Neural cell (in vitro differentiated cells): ENCODE results near the gene TFEB. TPM values are rescaled to one million over a fixed set of nuclear protein-coding genes. Genes with fewer than 3 reads are reported as not detected.

Source experiments
- H2AFZ ChIP-seq: fragments of 200-600, 300-800 bp; sonication (generic), shearing (Covaris generic); 2 replicates; pipeline ENCODE4 v1.6.0; 2014; ENCODE audit warnings: low read depth, mild to moderate bottlenecking, antibody characterized with exemption, low read length, moderate library complexity
- H3F3A ChIP-seq: fragments of 200-600 bp; shearing (Covaris generic); 2 replicates; pipeline ENCODE4 v1.6.1; 2016; ENCODE audit warnings: mild to moderate bottlenecking, moderate library complexity, mixed read lengths, antibody characterized with exemption, low read length; ENCODE audit not compliant: insufficient read depth, poor library complexity, severe bottlenecking
- H3K27ac ChIP-seq: fragments of 200-600, 300-800 bp; sonication (generic), shearing (Covaris generic); 2 replicates; pipeline ENCODE4 v1.5.1; 2014; ENCODE audit warnings: mild to moderate bottlenecking, low read length, moderate library complexity
- H3K27me3 ChIP-seq: fragments of 300-800, 200-600 bp; sonication (generic), shearing (Covaris generic); 2 replicates; pipeline ENCODE4 v1.6.0; 2014; ENCODE audit warnings: mild to moderate bottlenecking, low read depth, low read length, moderate library complexity; ENCODE audit not compliant: insufficient read depth
- H3K36me3 ChIP-seq: fragments of 300-800, 200-600 bp; sonication (generic), shearing (Covaris generic); 2 replicates; pipeline ENCODE4 v1.5.1; 2014; ENCODE audit warnings: mild to moderate bottlenecking, antibody characterized with exemption, low read length, moderate library complexity; ENCODE audit not compliant: insufficient read depth
- H3K4me2 ChIP-seq: fragments of 300-800, 200-600 bp; sonication (generic), shearing (Covaris generic); 2 replicates; pipeline ENCODE4 v1.6.0; 2014; ENCODE audit warnings: mild to moderate bottlenecking, low read length
- H3K4me3 ChIP-seq: fragments of 300-800, 200-600 bp; sonication (generic), shearing (Covaris generic); 2 replicates; pipeline ENCODE4 v1.5.1; 2014; ENCODE audit warnings: mild to moderate bottlenecking, low read length, moderate library complexity
- H3K79me2 ChIP-seq: fragments of 200-600 bp; shearing (Covaris generic); replicated peaks from 2 replicates; pipeline ENCODE4 v1.6.0; 2014; ENCODE audit warnings: mild to moderate bottlenecking, low read length, moderate library complexity; ENCODE audit not compliant: insufficient read depth
- H3K9ac ChIP-seq: fragments of 300-800, 200-600 bp; sonication (generic), shearing (Covaris generic); 2 replicates; pipeline ENCODE4 v1.6.1; 2016; ENCODE audit warnings: mild to moderate bottlenecking, low read length, mixed read lengths
- H3K9me2 ChIP-seq: fragments of 200-600 bp; shearing (Covaris generic); 2 replicates; pipeline ENCODE4 v1.6.1; 2016; ENCODE audit warnings: mild to moderate bottlenecking, low read length, mixed read lengths; ENCODE audit not compliant: insufficient read depth
- H3K9me3 ChIP-seq: fragments of 200-600, 300-800 bp; sonication (generic), shearing (Covaris generic); 2 replicates; pipeline ENCODE4 v1.6.1; 2016; ENCODE audit warnings: mild to moderate bottlenecking, mixed run types, low read length, moderate library complexity, mixed read lengths
- H4K20me1 ChIP-seq: fragments of 200-600 bp; shearing (Covaris generic); 2 replicates; pipeline ENCODE4 v1.6.1; 2016; ENCODE audit warnings: mild to moderate bottlenecking, mixed run types; ENCODE audit not compliant: insufficient read depth
- CTCF ChIP-seq: fragments of 450-650 bp; IDR thresholded peaks from 2 replicates; pipeline ENCODE4 v1.5.1; 2014; ENCODE audit warnings: antibody characterized with exemption, mild to moderate bottlenecking, moderate library complexity; ENCODE audit not compliant: poor library complexity, severe bottlenecking
- EP300 ChIP-seq: fragments of 450-650 bp; conservative IDR thresholded peaks from 2 replicates; pipeline ENCODE4 v1.6.1; 2014; ENCODE audit warnings: antibody characterized with exemption, mild to moderate bottlenecking, moderate library complexity; ENCODE audit not compliant: poor library complexity, severe bottlenecking
- EZH2 ChIP-seq: fragments of 200-600, 300-800 bp; shearing (Covaris generic), sonication (generic); IDR thresholded peaks from 2 replicates; pipeline ENCODE4 v1.6.1; 2014; ENCODE audit warnings: antibody characterized with exemption, low read length, borderline replicate concordance, mild to moderate bottlenecking; ENCODE audit not compliant: insufficient read depth, poor library complexity, severe bottlenecking
- MXI1 ChIP-seq: fragments of 450-650 bp; conservative IDR thresholded peaks from 2 replicates; pipeline ENCODE4 v1.6.1; 2014; ENCODE audit warnings: antibody characterized with exemption, mild to moderate bottlenecking; ENCODE audit not compliant: poor library complexity, severe bottlenecking
- POLR2AphosphoS5 ChIP-seq: IDR thresholded peaks from 2 replicates; pipeline ENCODE4 v1.6.1; 2012
- RAD21 ChIP-seq: fragments of 450-650 bp; conservative IDR thresholded peaks from 2 replicates; pipeline ENCODE4 v1.6.1; 2014; ENCODE audit warnings: antibody characterized with exemption, mild to moderate bottlenecking, moderate library complexity
- SMC3 ChIP-seq: fragments of 450-650 bp; conservative IDR thresholded peaks from 2 replicates; pipeline ENCODE4 v1.6.1; 2014; ENCODE audit warnings: antibody characterized with exemption, mild to moderate bottlenecking, moderate library complexity; ENCODE audit not compliant: poor library complexity
- TAF1 ChIP-seq: IDR thresholded peaks from 2 replicates; pipeline ENCODE4 v1.6.1; 2012; ENCODE audit warnings: low read depth
- polyA plus RNA-seq: library from polyadenylated mRNA; depleted of rRNA; stranded (reverse); fragments of >200 nt; gene quantifications from 2 replicates; pipeline ENCODE4 v1.2.3, GENCODE V29; 2014
- TF ChIP-seq, protein P1 (sequence below): IDR thresholded peaks from 2 replicates; pipeline ENCODE4 v1.6.1; 2012; ENCODE audit warnings: borderline replicate concordance

Gene TFEB
- polyA plus RNA-seq, 1 donor from 2014 or later, result 0.24 TPM

DNA sequence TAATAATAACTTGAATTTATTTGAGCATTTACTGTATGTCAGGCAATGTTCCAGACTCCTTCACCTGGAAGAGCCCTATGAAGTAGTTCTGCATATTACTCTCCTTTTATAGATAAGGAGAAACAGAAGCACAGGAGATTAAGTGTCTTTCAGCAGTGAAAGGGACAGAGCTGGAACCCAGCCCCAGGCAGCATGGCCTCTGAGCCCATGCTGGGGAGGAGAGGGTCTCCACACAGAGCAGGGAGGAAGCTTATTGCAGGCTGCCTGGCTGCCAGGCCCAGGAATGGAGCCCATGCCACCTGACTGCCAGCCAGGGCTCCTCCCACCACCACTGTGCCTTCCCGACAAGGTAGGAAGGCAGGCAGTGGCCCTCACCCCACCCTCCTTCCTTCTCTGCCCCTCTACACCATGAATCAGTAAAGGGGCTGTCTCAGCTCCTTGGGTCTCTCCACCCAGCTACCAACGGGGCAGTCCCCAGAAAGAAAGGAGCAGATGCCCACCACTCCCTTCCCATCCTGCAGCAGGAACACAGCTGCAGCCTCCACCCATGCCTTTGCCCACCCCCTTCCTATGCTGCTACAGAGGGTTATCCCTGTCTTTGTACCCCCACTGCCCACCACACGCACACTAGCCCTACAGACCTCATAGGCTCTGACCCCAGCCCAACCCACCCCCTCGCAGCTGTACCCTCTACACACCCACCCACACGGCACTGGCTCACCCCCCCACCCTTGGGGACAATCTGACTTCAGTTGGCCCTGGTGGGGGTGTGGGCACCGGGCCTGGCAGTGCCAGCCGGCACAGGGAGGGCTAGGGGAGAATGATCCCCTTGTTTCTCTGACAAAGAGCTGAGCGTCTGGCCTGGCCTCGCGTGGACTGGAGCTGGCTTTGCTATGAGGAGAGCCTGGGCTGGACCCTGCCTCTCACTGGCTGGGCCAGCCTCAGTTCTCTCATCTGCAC is 41.8 kb downstream of the TFEB start:
- Histone ChIP-seq H3K27ac (no peak overlapping the region), H3K4me2 (no peak overlapping the region), H3K9me3 (no peaks in the 10 kb centered on the region), H3K36me3 (no peaks in the 10 kb centered on the region), H3K79me2 (no peaks in the 10 kb centered on the region), H2AFZ (no peak overlapping the region), H3F3A (no peaks in the 10 kb centered on the region), H3K27me3 (no peaks in the 10 kb centered on the region), H4K20me1 (no peaks in the 10 kb centered on the region), H3K9me2 (no peaks in the 10 kb centered on the region), H3K4me3 (no peak overlapping the region), H3K9ac (no peak overlapping the region)
- TF ChIP-seq, protein P1, sequence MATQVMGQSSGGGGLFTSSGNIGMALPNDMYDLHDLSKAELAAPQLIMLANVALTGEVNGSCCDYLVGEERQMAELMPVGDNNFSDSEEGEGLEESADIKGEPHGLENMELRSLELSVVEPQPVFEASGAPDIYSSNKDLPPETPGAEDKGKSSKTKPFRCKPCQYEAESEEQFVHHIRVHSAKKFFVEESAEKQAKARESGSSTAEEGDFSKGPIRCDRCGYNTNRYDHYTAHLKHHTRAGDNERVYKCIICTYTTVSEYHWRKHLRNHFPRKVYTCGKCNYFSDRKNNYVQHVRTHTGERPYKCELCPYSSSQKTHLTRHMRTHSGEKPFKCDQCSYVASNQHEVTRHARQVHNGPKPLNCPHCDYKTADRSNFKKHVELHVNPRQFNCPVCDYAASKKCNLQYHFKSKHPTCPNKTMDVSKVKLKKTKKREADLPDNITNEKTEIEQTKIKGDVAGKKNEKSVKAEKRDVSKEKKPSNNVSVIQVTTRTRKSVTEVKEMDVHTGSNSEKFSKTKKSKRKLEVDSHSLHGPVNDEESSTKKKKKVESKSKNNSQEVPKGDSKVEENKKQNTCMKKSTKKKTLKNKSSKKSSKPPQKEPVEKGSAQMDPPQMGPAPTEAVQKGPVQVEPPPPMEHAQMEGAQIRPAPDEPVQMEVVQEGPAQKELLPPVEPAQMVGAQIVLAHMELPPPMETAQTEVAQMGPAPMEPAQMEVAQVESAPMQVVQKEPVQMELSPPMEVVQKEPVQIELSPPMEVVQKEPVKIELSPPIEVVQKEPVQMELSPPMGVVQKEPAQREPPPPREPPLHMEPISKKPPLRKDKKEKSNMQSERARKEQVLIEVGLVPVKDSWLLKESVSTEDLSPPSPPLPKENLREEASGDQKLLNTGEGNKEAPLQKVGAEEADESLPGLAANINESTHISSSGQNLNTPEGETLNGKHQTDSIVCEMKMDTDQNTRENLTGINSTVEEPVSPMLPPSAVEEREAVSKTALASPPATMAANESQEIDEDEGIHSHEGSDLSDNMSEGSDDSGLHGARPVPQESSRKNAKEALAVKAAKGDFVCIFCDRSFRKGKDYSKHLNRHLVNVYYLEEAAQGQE, result no peak
- no peak for TF ChIP-seq EZH2
- TF ChIP-seq TAF1, result no peak
- TF ChIP-seq POLR2AphosphoS5, result no peak
- TF ChIP-seq EP300, result no peak
- TF ChIP-seq CTCF, result no peak
- no peak for TF ChIP-seq RAD21
- TF ChIP-seq SMC3, result no peak
- no peak for TF ChIP-seq MXI1

DNA sequence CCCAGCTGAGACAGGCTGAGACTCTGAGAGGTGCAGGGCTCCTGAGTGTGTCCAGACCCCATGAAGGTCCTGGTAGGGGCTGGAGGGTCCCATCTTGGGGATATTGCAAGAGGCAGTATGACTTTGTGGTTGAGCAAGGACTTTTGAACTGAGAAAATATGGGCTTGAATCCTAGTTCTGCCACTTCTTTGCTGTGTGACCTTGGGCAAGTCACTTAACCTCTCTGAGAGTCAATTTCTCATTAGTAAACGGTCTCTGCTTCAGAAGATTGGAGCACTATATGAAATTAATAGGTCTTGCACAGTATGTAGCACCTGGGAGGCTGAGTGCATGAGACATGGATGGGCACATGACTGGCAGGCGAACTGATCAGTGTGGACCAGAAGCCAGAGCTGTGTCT is 42.7 kb downstream of the TFEB start:
- Histone ChIP-seq H3K9me2 (no peaks in the 10 kb centered on the region), H3K9me3 (no peaks in the 10 kb centered on the region), H3K4me2 (no peak overlapping the region), H3F3A (no peaks in the 10 kb centered on the region), H3K79me2 (no peaks in the 10 kb centered on the region), H3K9ac (no peak overlapping the region), H3K27ac (no peak overlapping the region), H3K36me3 (no peaks in the 10 kb centered on the region), H3K27me3 (no peaks in the 10 kb centered on the region), H2AFZ (no peak overlapping the region), H3K4me3 (no peak overlapping the region), H4K20me1 (no peaks in the 10 kb centered on the region)
- TF ChIP-seq MXI1 (no peak), EZH2 (no peak), SMC3 (no peak), EP300 (no peak)
